Activated naive CD8-positive, alpha-beta T cell treated with anti-CD3 and anti-CD28 coated beads, Interleukin-2, amount 50 U/mL, for 16 hours (primary cell): ENCODE data around the gene GARS1.

ENCODE experiments used
- DNase-seq: peaks from one replicate; pipeline ENCODE4 v3.0.0-alpha.2; 2020; ENCODE audit warnings: low read depth, low spot score

GARS1 gene

DNA sequence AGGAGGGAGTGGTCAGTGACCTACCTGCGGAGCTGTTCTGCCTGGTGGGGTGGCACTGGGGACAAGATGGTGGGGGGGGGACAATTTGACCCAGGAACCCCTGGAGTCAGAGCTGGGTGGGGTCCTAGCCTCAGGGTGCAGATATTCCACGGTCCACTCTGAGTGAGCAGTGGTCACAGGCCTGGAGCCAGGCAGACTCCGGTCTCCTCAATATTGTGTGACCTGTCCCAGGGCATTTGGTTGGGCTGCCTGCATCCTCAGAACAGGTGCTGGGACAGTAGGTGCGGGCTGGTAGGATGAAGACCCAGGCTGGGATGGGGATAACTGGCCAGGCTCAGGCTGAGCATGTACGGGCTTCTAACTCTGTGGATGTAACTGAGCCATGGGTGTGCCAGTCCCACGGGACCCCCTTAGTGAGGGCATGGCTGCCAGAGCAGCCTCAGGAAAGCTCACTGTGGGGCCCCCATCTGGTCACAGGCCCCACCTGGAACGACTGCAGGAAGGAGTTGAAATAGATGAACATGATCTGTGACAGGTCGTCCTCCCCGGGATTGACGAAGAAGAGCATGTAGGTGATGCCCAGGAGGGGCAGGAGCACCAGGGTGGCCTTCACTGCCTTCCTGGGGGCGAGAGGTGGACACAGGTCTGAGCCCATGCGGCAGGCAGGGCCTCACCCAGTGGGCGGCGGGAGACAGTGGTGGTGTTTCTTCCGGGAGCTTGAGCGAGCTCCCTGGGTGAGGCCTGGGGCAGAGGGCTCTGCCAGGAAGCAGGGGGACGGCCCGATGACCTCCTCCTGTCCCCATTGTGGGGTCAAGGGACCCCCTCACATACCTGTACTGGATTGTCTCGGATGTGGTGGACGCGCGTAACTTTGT is 60.7 kb downstream of the GARS1 start:
- no peak for DNase-seq

DNA sequence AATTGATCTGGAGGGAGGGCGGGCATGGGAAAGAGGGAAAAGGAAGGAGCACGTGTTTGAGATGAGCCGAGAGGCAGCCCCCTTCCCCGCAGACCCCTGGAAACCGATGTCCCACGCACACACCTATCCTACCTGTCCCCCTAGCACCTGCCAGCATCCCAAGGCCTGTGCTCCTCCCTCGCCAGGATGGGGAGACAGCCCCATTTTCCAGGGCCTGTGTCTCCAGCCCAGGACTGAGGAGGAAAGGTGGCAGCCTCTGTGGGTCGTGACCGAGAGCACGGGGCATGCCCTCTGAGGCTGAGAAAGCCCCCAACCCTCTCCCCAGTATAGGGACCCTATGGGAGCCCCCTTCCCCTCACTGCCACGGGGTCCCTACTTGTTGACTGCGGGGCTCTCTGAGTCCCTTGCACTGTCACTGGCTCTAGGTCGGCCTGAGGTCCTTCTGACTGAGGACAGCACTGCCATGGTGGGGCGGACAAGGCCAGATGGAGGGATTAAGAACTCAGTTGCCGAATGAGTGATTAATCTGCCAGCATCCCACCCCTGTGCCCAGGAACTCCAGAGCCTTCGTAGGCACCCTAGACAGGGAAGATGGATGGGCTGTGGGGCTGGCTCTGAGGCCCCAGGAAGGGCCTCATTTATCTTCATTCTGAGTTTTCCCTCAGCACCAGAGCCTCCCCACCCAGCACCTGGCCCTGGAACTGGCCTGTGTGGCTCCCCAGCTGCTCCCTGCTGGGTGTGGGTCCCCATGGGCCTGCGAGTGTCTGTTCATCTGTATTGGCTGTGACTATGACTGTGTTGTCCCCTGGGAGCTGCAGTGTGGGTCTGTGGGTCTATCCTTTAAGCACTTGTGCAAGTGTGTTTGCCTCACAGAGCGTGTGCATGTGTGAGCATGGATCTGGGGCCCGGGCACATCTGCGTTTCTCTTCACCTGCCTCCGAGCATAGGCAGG is 61.6 kb downstream of the GARS1 start:
- no peak for DNase-seq

DNA sequence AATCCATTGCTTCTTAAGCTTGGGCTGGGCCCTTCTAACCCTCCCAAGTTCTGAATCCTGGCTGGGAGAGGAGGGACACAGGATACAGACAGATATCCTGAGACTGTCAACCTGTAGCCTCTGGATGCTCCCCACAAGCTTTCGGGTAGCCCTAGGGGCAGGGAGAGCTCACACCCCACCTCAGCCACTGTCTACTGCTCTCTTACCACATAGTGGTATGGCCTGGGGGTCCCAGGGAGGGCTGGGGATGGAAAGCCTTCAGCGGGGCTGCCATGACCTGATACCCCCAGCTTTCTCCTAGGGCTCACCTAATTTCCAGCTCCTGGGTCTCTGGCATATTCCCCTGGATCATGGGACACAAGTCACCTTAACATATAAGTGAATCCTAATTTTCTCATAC is 62.5 kb downstream of the GARS1 start:
- no peak for DNase-seq

DNA sequence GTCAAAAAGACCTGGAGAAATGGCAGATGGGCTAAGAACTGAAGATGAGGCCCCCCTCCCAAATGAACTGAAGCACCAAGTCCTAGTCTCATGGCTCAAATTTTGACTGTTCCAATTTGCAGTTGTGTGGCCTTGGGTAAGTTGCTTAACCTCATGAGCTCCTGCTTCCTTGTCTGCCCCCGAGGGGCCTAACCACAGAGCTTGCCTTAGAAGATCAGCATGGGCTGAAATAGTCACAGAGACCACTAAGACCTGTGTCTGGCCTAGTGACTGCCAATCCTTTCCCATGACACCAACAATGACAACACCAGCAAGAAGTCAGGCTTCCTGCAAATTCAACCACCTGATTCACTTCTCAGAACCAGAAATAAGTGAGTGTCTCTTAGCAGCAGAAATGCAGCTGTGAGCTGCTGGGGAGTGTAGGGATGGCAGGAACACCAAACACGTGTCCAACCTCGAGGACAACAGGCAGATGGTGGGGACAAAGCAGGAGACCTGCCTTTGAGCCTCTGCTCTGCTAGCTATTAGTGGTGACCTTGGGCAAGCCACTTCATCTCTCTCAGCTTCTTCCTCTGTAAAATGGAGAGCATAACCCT is 63.9 kb downstream of the GARS1 start:
- no peak for DNase-seq

DNA sequence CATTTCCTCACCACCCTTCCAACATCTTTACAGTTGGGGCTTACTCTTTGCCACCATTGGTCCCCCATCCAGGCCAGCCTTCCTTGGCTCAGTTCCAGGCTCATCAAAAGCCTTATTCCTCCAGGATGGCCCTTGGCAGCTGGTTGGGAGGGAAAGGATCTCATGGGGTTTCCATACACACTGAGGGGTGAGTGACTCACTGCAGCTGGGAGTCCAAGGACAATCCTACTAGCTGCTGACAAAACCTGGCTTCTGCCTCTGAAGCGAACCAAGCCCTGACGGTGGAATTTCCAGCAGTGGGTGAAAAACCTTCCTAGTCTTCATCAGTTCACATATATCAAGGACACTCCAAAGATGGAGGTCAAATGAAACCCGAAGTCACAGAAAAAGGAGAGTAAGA is 64.6 kb downstream of the GARS1 start:
- DNase-seq = no peak

DNA sequence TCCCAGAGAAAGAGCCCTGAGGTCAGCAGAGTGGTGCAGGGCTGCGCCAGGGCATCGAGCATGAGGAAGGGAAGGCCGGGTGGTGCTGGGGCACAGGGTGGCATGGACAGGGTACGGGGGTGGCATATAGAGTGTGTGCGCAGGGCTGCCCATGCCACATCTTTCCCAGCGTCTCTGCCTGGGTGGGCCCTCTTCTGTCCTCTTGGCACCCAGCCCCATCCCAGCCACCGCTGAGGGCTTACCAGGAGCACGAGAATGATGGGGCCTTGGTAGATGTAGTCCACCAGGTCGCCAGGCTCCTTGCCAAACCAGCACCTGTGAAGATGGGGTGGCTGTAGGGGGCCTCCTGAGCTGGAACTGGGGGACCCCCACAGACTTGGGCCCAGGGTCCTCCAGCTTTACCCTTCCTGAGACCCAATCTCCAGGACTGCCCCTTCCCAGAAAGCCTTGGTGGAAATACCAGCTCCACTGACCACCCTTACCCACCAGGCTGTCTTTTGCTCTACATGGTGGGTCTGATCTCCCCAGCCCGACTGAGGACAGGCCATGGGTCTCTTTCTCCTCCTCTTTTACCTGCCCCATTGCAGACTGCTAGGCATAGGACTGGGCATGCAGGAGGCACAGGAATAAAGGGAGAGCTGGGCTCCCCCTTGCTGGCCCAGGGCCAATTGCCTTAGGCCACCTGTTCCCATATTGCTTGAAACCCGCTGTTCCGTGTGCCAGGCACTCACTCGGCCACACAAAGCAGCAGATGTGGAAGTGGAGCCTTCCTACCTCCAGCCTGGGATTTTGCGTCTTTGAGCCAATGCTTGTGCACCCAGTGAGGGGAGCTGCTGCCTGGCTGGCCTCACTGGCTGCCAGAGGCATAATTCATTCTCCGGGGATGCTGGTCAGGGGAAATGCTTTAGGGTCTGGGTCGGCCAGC is 65.9 kb downstream of the GARS1 start:
- DNase-seq = no peak

DNA sequence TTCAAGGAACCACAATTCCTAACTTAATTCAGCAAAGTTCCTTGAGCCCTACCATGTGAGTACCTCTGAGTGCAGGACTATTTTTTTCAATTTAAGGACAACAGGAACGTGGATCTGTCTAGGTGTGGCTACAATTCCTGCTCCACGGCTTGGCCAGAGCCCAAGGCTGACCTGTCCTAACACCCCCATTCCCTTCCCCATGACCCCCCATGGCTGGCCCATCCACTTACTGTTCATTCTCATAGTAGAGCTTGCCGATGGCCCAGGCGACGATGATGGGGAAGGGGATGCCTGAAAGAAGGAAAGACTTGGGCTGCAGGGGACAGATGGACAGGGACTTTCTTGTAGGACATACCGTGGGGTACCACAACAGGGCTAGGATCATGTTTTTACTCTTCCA is 67.2 kb downstream of the GARS1 start:
- DNase-seq = no peak

DNA sequence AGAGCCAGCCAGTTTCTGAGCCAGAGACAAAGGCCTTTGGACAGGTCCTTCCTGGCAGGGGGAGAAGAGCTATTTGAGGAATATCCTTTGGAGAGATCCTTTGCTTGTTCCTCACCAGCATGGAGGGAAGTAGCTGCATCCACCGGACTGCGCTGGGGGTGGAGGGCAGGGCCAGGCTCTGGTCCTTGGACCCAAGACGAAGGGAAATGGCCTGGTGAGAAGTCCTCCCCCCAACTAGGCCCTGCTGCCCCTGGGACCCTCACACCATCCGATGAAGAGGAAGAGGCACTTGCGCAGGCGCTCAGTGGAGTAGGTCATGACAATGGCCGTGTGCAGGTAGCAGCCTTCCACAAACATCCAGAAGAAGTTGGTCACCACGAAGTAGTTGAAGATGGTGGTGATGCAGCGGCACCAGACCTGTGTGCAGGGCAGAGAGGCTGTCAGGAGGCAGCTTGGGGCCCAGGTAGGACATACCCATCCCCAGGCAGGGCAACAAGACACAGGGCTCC is 67.8 kb downstream of the GARS1 start:
- DNase-seq = no peak

DNA sequence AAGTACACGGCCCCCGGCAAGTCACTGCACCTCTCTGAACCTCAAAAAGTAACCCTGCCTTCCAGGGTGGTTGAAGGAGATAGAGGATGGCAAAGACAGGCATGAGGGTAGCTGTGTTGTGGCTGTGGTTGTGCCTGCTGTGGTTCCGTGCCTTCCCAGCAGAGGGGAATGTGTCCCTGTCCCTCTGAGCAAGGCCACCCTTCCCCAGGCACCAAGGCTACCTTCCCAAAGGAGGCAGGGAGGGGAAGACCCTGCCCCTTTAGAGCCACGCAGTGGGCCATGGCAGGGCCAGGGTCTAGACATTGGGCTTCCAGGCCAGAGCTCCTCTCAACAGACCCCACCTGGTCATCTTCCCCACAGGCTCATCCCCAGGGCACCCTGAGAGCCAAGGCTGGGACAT is 68.7 kb downstream of the GARS1 start:
- no peak for DNase-seq

DNA sequence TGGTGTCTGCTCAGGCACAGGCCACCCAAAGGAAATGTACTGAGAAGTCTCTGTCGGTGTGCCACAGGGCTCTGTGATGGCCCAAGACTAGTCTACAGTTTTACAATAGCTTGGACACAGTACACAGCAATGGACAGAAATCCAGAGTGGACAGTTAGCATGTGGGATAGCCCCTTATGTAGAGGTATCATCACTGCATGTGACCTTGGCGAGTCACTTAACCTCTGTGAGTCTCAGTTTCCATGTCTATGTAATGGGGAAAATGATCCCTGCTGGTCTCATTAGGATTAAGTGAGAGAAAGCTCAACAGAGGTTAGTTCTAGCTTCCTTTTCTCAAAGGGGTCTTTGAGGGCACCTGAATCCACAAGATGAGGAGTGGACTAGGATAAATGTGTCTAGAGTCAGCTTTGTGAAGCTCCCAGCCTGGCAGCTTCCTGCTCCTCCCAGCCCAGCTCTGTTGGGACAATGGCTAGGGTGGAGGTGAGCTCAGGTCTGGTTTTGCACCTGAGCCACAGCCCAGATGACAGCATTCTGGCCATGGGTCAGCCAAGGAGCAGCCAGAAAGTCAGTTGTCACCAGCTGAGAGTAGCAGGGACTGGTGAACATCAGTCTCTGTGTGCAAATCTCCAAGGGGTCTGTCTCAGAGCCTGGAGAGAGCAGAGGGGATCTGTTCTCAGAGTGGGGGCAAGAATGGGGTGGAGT is 69.7 kb downstream of the GARS1 start:
- no peak for DNase-seq

DNA sequence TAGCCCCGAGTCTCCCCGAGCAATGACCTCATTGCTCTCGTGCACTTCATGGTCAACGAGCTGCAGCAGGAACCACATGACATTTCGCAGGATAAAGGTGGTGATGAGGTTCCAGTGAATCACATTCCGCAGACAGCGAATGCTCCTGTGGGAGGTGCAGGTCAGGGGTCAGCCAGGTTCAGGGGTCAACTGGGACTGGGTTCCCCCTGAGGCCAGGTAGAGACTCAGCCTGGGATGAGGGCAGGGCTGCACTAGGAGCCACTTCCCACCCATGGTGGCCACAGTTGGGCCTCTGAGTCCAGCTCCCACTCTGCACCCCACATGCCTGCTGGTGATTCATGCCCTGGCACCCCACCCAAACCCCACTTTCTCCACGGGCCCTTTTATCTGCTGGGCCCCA is 70.4 kb downstream of the GARS1 start:
- DNase-seq = no peak

DNA sequence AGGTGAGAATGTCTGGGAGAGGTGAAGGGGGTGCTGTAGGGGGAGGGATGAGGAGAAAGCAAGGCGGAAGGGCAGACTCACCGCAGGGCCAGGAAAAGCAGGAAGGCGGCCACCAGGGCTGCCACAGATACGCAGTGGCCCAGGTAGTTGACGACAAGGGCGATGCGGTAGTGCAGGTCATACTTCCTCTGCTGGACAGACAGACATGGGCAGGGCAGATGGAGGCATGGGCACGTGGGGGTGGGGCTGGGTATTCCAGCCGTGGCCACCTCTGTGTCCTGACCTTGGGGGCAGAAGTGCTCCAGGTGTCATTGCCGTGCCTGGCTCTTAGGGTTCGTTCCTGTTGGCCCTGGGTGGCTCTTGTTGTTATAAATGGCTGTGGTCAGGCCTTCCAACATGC is 70.8 kb downstream of the GARS1 start:
- DNase-seq = no peak

DNA sequence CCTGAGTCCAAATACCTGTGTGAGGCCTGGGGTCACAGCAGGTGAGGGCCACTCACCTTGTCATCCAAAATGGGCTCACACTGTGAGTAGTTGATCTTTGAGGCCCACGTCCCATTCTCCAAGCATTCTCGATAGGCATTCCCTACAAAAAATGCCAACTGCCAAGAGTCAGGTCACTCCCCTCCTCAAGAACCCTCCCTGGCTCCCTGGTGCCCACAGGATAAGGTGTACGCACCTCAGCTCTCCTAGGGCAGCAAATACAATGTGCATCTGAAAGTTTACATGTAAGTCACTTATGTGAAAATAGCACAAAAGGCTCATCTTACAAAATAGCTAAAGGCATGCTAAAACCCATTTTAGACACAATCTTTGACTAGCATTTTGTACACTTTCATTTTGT is 72.5 kb downstream of the GARS1 start:
- no peak for DNase-seq

DNA sequence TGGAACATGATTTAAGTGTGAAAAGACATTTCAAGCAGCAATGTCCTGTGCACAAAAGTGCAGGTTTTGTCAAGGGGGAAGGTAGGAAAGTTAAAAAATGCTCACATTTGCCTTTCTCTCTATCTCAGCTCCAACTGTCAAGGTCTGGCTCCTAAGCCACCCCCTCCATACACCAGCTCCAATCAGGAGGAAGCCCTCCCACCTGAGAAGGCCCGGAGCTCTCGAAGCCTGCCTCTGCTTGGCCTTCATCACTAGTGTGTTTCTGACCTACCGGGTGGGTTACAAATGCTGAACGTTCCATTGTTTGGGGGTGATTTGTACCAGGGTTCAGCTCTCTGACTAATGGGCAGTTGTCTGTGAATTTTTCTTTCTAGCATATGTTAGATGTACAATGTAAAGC is 73.4 kb downstream of the GARS1 start:
- DNase-seq = no peak

DNA sequence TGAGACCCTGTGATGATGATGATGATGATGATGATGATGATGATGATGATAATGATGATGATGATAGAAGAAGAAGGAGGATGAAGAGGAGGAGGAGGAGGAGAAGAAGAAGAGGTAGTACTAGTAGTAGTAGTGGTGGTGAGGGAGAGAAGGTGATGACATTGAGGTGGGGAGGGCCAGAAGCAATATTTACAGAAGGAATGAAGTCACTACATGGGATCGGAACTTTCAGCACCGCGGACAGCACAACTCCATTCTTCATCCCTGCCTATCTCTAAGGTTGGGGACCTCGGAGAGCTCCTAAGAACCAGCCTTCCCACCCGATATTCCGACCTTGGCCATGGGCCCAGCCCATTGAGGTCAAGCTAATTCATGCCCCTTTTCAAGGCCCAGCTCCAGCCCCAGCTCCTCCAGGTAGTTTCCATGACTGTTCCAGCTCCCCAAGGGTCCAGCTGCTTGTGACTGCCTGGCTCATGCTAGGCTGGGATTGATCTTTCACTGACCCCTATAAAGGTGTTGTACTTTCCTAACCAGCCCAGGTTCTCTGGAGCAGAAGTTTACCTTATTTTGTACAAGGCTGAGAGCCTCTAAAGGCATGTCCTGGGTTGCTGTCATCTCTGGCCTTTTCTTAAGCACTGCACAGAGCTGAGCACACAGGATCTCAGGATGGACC is 77.3 kb downstream of the GARS1 start:
- no peak for DNase-seq

DNA sequence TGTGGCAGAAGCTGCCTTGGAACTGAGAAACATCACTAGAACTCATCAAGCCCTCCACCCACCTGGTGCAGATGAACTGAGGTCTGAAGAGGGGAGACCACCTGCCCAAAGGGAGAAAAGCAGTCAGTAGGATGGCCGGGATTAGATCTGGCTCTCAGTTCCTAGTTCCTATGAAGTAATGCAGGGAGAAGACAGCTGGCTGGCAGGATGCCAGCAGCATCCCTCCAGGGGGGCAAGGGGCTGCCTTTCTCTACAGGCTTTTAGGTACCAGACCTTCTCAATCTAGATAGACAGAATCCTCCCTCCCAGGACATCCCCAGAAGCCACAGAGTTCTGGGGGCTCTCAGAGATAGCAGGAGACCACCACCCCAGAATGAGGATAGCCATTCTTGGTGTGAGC is 79.7 kb downstream of the GARS1 start:
- no peak for DNase-seq

DNA sequence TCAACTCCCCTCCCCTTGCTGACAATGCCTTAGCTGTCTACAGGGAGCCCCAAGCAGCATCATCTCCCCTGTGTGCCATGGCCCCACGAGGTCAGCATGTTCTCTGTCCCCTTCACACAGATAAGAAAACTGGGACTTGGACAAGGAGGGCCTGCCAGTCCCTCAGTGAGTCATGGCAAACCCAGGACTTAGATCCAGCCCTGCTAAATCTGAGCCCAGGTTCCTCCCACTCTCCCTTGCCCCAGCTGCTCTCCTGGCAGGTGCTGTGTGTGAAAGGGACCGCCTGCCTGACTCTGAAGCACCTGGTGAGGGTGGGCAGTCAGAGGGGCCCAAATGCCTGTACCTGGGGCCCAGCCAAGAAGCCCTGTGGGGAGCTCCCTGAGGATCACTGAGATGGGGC is 80.2 kb downstream of the GARS1 start:
- DNase-seq = no peak

DNA sequence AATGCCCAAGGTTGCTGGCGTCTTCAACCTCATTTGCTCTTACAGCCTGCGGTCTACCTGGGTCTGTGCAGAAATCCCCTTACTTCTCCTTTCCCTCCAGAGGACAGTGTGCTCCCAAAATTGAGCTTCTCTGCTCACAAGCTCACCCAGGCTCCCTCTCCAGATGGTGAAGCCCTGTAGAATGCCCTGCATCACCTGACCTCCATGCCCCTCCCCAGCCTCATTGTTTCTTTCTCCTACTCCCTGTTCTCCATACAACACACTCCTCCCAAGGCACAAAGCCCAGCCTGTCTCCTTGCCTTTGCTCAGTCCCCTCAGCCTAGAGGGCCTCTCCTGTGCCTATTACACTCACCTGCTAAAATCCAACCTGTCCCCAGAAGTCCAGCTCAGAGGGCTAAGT is 84.1 kb downstream of the GARS1 start:
- DNase-seq = no peak

DNA sequence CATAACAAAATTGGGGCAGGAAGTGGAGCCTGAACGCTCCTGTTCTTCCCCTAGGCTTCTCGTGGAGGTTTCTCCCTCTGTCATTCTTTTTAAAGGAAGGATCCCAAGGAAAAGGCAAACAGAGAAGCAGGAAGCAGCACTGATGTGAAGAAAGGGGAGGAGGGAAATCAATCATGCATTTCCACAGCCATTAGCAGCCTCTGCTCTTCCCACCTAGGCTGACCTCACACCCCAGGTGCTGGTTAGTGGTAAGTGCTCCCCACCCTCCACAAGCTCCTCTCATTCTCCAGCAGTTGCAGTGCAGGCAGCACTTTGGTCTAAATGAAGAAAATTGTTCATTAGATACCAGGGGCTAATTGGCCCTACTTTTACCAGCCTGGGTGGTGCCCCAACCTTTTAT is 85.0 kb downstream of the GARS1 start:
- DNase-seq = no peak

DNA sequence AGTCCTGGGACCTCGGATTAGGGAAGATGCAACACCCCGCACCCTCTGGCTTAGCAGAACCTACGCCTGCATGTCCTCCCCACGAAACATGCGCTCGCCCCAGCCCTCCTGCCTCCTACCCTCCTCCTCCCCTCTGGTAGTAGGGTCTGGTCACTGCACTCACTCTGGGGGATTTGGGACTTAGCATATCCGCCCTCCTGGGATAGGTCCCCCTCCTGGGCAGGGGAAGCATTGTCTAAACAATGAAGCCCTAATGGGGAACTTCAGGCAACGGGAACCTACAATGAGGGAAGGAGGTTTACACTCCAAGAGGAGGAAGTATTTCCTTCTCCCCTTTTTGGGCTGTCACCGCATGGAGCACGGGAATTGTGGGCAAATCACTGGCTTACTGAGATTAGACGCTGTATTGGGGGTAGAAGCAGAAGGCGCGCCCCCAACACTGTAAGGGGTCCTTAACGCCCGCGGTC is 86.7 kb downstream of the GARS1 start:
- DNase-seq = no peak
